Measurements from ENCODE around the gene IFNB1.

IFNB1 gene

DNA sequence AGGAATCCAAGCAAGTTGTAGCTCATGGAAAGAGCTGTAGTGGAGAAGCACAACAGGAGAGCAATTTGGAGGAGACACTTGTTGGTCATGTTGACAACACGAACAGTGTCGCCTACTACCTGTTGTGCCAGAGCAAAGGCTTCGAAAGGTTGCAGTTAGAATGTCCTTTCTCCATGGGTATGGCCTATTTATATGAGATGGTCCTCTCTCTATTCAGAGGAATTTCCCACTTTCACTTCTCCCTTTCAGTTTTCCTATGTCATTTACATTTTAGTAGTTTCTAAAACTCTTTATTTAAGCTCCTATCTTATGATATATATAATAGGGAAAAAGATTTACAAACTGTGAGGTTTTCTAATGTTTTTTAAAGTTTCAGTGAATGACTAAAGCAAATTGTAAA lies at the start of gene IFNB1:
IFNB1 (minus strand) TSS at position 162 of the 400 bp plus-strand sequence; CDS start at position 89, 73 bp downstream.
- DNase-seq = no peak

DNA sequence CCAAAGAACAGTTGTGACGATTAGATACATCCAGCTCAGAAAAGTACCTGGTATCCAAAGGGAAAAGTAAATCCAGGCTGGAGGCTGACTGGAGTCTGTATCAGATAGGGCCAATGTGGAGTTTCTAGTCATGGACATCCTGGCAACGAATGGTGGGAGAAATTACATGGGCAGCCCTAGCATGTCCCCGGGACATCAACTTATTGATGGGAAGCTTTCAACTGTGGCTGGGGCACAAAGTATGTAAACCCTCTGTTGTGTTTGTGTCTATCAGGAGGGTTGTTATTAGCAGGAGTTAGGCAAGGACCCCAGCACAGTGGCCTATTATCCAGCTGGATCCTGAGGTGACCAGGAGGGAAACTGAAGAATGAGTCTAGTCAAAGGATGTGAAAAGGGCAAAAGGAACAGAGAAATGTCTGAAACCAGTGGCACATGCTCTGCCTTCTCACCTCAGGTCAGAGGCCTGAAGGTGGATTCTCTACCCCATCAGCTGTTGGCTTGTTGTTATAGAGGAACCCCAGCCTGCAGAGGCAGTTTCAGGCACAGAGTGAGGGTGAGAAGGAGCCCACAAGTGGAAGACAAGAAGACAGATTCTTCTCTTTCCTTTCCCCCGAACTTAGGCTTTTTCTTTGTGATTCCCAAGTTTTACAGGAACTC lies 44.0 kb upstream of the IFNB1 start:
- no peak for DNase-seq

DNA sequence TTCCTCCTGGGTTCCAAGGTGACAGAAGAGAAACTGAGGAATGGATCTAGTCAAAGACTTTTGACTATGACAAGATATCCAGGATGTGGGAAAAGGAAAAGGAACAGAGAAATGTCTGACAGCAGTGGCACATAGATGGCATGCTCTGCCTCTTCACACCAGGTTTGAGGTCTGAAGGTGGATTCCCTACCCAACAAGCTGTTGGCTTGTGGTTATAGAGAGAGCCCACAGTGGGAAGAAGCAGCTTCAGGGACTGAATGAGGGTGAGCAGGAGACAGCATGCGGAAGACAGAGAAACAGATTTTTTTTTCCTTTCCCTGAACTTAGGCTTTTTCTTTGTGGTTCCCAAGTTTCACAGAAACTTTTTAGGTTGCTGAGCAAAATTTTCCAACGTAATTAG lies 43.3 kb upstream of the IFNB1 start:
- no peak for DNase-seq

DNA sequence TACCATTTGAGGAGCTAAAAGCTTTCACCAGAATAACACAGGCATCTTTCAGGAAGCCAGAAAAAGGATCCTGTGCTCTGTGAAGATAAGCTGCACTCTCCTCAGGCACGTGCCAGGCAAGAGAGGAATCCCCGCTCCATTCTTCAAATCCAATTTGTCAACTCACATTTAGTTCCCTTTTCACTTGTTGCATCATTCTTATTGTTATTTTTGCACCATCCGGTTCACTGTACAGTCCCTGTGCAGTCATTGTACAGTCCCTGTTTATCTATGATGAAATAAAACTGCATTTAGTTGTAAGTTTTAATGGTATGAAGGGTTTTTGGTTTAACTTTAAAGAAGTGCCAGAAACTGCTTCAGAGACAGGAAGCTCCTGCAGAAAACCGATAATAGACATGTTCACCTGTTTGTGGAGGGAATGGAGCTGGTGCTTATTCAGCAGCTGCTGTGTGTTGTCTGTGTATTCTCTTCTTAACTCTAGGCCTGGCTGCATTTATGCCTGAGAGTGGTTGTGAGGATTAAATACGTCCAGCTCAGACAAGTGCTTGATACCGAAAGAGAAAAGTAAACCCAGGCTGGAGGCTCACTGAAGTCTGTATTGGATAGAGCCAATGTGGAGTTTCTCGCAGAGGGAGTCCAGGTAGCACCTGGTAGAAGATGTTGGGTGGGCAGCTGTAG lies 41.5 kb upstream of the IFNB1 start:
- DNase-seq = no peak

DNA sequence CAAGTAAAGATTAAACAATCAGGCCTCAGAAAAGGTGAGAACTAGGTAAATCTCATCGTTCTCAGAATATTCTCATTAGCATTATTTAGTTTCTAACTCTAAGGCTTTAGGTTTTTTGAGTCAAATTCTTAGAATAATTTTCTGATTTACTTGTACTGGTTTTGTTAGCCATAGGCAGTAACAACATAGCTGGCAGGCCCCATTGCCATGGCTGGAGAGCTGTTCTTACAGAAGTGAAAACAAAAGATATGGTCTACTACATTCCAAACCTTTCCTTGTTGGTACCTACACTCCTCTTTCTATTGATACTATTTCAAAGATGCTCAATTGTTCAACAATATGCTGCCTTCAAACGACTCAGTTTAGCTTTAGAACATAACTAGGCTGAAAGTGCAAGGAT lies 36.6 kb upstream of the IFNB1 start:
- DNase-seq = no peak

DNA sequence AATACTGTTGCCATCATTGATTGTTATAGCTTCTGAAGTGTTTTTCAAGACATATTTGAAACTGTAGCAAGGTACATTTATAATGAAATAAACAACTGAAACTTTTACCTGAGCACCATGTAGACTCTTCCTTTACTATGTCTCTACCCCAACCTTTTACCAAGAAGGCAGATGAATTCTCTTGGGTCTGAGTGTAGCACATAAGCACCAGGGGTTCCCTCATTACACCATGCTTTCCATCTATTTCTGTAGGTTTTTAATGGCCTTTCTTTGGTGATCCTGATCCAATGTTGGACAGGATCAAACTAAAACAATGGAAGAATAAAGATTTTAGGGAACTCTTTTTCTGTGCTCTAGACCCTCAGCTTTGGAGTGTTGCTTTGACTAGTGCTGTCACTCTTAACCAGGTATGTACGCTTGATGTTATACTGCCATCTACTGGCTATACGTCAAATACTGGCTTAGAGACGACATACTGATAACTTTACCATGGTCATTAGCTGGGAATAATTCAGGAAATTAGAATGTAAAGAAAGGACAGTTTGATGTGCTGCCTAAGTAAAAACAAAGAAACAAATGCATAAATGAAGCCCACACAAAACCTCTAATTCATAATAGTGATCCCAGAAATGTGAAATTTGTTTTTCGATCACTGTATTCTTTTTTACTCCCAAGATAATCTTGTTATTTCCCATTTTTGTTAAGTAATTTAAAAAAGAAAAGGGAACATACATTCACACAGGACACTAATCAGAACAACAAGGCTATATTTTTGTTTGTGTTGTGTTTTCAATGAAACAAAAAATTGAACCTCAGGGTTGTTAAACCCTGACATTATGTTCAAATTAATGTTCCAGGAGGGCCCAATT lies 33.2 kb upstream of the IFNB1 start:
- peak; percentile 14 for DNase-seq

DNA sequence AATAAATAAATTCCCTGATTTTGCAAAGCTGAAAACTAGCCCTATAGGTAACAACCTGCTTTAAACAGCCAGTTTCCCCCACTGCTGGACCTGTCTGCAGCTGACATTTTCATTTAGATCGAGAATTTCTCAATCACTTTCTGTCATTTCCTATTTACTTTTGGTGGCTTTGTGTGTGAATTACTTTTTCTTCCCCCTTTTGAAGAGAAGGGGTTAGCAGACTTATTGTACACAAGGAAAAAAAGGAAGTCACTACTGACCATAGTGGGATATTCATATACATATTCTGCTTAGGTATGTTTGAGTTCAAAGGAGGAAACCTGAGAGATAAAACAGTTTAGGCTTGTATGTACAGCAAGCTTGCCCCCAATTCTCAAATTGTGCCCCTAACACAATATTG lies 27.0 kb upstream of the IFNB1 start:
- no peak for DNase-seq

DNA sequence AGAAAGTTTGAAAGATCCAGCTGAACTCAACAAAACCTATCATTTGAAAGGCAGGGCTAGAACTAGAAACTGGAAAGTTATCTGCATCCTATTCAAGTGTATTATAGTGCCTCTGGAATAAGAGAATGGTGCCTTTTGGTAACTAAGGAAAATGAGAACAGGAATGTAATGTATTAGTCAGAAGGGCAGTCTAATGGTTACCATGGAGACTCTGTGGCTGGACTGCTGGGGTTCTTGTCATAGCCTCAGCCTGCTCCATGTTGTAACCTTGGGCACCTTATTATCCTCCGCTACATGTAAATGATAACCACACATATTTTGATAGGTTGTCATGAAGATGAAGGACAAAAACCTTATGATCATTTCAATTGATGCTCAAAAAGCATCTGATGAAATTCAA lies 24.6 kb upstream of the IFNB1 start:
- no peak for DNase-seq

DNA sequence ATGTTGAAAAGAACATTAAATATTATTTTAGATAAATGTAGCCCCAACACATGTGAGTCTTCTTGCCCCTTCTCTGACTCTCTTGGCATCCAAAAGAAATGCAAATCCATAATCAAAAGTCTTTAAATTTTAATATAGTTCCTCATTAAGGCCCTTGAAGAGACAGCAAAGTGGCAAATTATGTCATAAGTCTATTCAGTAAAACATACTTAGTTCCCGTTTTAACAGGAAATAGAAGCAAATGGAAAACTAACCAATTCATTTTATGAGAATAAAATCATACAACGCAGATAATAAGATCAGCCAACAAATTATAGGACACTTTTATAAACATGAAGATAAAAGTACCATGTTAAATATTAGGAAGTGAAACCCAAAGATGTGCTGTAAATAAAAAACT lies 20.1 kb upstream of the IFNB1 start:
- DNase-seq = no peak

DNA sequence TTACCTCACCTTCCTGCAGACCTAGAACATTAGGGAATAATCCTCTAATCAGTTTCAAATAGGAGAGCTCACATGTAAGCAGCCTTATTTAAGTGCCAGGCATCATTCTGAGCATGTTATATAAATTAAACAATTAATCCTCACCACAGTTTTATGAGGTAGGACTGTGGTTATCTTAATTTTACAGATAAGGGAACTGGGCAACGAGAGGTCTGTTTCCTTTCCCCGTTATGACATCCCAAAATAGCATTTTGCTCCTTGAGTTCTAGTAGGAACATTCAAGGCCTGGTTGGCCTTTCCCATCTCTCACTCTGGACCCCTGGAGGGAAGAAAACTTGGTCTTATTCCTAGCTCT lies 19.1 kb upstream of the IFNB1 start:
- no peak for DNase-seq

DNA sequence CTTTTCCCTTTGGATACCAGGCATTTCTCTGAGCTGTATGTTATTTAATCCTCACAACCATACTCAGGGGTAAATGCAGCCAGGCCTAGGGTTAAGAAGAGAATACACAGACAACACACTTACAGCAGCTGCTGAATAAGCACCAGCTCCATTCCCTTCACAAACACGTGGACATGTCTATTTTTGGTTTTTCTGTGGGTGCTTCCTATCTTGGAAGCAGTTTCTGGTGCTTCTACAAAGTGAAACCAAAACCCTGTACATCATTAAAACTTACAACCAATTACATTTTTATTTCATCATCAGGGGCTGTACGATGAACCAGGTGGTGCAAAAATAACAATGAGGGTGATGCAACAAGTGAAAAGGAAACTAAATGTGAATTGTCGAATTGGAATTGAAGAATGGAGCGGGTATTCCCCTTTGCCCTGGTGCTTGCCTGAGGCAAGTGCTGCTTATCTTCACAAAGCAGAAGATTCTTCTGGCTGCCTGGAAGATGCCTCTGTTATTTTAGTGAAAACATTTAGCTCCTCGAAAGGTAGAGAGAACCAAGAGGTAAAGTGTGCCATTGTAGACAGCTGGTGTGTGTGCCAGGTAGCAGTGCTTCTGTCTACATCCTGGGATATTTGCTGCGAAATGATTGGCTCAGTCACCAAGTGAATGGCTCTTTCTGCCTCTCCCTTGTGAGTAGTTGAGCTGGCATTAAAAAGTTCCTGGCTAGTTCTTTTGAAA lies 18.6 kb upstream of the IFNB1 start:
- no peak for DNase-seq

DNA sequence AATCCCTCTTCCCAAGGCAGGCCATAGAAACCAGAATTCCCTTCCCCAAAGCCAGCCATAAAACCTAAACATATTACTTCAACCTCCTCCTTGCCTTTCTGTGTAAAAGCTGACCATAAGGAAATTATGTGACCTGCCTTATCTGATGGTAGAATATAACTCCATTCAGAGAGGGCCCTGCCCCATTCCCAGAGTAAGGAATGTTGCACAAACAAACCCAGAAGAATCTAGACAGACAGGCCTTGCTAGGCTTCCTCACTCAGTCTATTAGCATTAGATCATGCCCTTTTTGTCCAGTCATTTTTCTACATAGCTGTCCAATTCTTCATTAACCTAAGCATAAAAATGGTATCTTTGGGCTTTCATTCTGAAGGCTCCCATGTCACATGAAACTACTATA lies 17.8 kb upstream of the IFNB1 start:
- DNase-seq = no peak

DNA sequence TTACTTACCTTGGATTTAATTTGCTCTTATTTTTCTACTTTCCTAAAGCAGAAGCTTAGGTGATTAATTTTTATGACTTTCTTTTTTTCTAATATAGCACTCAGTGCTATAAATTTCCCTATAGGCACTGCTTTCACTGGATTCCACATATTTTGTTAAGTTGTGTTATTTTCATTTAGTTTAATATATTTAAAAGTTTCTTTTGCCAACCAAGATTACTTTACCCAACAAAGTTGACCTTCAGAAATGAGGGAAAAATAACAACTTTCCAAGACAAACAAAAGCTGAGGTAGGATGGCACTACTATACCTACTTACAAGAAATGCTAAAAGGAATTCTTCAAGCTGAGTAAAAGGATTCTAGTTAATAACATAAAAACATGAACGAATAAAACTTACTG lies 8.8 kb upstream of the IFNB1 start:
- no peak for DNase-seq

DNA sequence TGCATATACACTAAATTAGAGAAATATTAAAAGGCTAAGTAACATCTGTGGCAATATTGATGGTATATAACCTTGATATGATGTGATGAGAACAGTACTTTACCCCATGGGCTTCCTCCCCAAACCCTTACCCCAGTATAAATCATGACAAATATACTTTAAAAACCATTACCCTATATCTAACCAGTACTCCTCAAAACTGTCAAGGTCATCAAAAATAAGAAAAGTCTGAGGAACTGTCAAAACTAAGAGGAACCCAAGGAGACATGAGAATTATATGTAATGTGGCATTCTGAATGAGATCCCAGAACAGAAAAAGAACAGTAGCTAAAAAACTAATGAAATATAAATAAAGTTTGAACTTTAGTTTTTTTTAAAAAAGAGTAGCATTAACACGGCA lies 7.3 kb upstream of the IFNB1 start:
- DNase-seq = no peak

DNA sequence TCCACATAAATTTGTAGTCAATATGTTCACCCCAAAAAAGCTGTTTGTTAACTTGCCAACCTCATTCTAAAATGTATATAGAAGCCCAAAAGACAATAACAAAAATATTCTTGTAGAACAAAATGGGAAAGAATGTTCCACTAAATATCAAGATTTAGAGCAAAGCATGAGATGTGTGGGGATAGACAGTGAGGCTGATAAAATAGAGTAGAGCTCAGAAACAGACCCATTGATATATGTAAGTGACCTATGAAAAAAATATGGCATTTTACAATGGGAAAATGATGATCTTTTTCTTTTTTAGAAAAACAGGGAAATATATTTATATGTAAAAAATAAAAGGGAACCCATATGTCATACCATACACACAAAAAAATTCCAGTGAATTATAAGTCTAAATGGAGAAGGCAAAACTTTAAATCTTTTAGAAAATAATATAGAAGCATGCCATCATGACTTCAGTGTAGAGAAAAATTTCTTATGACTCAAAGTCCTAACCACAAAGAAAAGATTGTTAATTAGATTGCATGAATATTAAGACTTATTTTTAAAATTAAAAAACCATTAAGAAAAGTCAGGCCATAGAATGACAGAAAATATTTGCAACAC lies 6.6 kb upstream of the IFNB1 start:
- DNase-seq = no peak

DNA sequence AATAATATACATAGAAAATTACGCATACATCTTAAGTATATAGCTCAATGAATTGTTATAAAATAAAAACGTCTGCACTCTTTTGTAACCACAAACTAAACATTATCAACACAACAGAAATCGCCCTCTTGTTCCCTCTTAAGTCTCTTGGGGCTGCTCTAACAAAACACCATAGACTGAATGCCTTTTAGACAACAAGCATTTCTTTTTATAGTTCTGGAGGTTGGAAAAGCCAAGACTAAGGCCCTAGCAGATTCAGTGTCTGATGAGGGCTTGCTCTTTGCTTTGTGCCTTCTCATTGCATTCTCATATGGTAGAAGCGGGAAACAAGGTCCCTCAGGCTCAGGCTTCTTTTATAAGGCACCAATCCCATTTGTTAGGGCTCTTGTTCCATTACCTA lies 4.9 kb upstream of the IFNB1 start:
- DNase-seq = no peak

DNA sequence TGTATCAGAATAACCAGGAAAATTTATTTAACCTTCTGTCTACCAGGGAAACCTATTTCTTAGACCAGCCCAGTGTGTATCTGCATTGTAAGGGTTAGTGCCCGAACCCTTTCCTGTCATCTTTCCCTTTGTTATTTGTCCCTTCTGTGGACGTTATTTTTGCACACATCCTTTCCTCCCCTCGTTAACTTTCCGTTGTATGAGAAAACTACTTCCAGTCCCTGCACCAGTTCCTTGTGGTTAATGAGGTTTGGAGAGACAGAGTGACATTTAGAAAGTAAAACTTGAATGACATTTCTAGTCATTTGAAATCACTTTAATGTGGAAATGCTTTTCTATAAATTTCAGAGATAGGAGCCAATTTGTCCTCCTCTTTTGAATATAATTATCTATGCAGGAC lies 4.3 kb upstream of the IFNB1 start:
- no peak for DNase-seq

DNA sequence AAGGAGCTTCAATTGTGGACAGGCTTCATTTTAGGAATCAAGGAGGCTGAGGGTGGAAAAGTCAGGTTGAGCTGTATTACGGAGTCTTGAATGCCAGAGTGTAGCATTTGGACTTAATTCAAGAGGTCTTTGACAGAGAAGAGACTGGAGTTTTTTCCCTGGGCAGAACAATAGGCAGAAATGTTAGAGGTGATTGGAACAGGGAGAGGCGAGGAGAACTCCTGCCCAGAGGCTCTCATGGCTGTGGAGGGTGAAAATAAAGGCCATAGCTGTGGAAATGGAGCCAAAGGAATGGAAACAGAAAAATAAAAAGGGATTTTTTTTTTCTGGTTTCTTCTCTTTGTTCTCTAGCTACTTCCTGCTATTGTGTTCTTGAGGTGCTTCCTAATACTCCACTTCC lies 3.7 kb upstream of the IFNB1 start:
- DNase-seq = no peak

DNA sequence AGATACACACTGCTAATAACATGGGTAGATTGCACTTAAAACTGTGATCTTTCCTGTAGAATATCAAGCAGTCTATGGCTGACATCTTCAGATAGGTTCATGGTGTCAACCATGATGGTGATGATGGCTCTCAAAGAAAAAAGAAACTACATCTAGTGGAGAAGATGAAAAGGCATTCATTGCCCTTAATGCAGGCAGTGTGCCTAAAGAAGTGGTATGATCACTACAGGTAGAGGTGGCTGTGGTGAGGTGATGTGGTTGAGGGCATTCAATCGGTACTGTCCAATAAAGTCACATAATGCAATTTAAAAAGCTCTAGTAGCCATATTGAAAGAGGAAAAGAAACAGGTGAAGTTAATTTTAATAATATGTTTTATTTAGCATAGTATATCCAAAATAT lies 3.1 kb upstream of the IFNB1 start:
- DNase-seq = no peak

DNA sequence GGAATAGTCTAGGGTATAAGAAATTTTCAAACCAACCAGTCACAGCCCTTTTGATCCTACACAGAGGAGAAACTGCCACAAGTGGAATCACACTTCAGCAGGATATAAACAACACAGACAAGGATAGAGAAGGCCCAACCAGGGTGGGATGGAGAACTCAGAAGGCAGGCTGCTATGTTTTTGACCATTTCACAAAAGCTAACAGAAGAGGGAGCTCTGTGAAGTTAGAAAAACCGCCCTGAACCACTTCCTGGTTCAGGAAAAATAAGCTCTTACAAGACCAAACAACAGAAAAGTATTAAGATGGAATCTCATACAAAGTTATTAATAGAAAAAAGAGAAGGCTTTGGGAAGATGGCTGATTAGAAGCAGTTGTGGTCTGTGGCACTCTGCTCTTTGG lies 960 bp upstream of the IFNB1 start:
- no peak for DNase-seq

DNA sequence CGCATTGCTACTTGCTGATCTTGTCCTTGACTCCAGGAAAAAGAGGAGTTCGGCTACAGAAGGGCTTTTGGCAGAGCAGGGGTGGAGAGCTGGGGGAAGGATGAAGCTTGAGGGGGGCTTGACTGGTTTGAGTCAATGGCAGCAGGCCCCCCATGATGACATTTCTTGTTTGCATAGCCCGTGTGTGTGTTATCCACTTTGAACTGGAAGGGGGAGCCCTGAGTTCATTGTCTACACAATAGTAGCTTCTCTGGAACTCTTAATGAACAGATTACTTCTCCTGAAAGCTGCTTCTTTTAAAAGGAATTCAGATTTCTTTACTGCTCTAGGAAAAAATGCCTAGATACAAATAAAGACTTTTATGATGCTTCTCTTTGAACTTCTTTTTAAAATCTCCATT lies 2.3 kb downstream of the IFNB1 start:
- DNase-seq = no peak

DNA sequence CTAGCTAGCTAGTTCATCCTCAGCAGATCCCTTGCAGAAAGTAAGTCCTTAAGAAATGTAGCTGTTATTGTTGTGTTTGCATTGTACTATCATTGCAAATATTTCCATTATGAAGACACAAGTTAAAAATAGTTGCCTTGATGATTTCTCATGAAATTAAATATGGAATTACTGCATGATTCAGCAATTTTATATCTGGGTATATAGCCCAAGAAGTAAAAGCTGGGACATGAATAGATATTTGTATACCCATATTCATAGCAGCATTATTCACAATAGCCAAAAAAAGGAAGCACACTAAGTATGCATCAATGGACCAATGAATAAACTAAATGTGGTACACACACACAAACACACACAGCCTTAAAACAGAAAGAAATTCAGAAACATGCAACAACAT lies 6.8 kb downstream of the IFNB1 start:
- no peak for DNase-seq

DNA sequence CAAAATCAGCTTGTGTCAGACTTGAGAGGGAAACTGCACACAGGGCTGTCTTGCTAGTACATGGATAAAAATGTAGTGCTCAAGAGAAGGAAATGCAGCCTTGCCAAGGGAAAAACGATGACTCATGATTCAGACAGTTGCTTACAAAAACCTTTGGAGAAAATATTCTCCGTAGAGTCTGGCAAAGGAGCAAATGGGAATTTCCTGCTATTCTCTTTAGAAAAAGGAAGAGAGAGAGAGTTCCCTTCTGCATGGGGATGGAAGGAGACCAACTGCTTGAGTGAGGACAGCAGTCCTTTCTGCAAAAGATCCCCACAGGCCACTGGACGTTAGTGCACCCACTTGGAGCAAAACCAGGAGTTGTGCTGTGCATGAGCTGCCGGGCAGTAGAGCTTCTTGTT lies 7.6 kb downstream of the IFNB1 start:
- DNase-seq = no peak
